HL-60 (cell line): Measurements from ENCODE around the gene LRRTM4.

Source experiments
- DNase-seq, 2 experiments: peaks; one replicate each; pipeline ENCODE4 v3.0.0-alpha.2; 2010 to 2020; ENCODE audit warnings: low read depth in 1 of 2, low spot score in 1 of 2
- H3K27ac ChIP-seq: fragments of 250-450 bp; sonication (Bioruptor Pico); replicated peaks from 2 replicates; pipeline ENCODE4 v1.5.1; 2020; ENCODE audit warnings: mild to moderate bottlenecking, moderate library complexity
- H3K27me3 ChIP-seq: fragments of 250-450 bp; sonication (Bioruptor Pico); 2 replicates; pipeline ENCODE4 v1.5.1; 2021; ENCODE audit warnings: mild to moderate bottlenecking, moderate library complexity; ENCODE audit not compliant: insufficient read depth, poor library complexity, severe bottlenecking
- H3K4me3 ChIP-seq: replicated peaks from 2 replicates; pipeline ENCODE4 v1.5.1; 2011; ENCODE audit warnings: mild to moderate bottlenecking, control low read depth, low read length; ENCODE audit not compliant: insufficient read depth
- GABPA ChIP-seq: IDR thresholded peaks from 2 replicates; pipeline ENCODE4 v1.6.1; 2012; ENCODE audit warnings: low read depth
- POLR2AphosphoS5 ChIP-seq: IDR thresholded peaks from 2 replicates; pipeline ENCODE4 v1.6.1; 2012; ENCODE audit warnings: low read depth
- REST ChIP-seq: IDR thresholded peaks from 2 replicates; pipeline ENCODE4 v1.6.1; 2012; ENCODE audit warnings: low read depth; ENCODE audit not compliant: insufficient replicate concordance
- SPI1 ChIP-seq: IDR thresholded peaks from 2 replicates; pipeline ENCODE4 v1.6.1; 2012; ENCODE audit warnings: low read depth, mild to moderate bottlenecking, borderline replicate concordance
- TF ChIP-seq, protein P1 (sequence below): IDR thresholded peaks from one replicate; pipeline ENCODE4 v1.5.1; 2011; ENCODE audit warnings: low read length, control low read depth, inconsistent platforms; ENCODE audit not compliant: insufficient read depth

LRRTM4 gene

DNA sequence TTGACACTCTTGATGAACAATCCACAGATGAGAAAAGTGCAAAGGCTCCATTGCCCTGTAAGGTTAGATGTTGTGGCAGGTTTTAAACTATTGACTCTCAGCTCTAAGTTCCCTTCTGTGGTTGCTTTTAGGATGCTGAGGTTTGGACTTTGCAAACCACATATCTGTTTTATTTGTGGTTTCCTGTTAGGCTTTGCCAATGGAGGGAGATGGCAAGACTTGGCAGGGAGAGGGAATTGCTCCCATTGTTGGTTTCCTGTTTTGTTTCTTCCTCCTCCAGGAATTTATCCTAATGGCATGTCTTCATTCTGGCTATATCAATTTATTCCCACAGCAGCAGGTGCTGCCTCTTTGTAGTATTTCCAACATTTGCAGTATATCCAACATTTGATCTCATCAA is 772.3 kb downstream of the LRRTM4 start:
- Histone ChIP-seq H3K4me3 (no peak overlapping the region), H3K27ac (no peak overlapping the region), H3K27me3 (no peaks in the 10 kb centered on the region)
- peak in 1 of 2 experiments; percentile 2 for DNase-seq
- TF ChIP-seq SPI1 = peak; percentile 3; the same call in 1 of the 2 replicates
- TF ChIP-seq REST = no peak
- TF ChIP-seq POLR2AphosphoS5 = peak; percentile 52; the same call in 1 of the 2 replicates

DNA sequence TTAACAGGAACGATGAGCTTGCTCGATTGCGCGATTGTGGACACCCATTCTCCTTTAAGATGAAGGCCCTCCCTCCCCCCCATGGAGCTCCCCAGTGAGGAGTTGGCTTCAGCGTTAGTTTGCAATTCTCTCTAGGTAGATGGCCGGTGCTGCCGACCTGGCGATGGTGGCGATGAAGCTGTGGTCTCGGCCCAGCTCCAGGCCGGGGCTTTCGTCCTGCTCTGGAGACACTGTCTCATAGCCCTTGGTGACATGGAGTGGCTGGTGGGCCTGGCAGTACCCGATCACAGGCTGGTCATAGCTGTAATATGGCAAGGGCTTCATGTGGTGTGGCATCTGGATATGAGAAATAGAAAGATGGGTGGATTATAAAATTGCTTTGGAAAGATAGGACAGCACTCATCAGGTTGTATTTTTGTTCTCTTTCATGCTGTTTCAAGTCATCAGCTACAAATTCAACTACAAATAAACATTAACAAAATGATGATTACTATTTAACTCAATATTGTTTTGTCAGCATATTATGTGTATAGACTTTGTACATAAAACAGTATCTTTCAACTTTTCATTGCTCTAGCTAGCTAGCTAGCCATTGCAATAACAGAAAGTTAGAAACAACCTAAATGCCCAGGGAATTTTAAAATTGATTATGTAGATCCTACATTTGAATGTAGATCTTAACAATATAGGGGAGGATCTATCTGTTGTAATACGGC is 773.4 kb downstream of the LRRTM4 start:
- no peaks in the 10 kb centered on the region for H3K27me3 ChIP-seq
- H3K4me3 ChIP-seq = no peak overlapping the region
- no peak overlapping the region for H3K27ac ChIP-seq
- DNase-seq = no peak
- TF ChIP-seq, protein P1, sequence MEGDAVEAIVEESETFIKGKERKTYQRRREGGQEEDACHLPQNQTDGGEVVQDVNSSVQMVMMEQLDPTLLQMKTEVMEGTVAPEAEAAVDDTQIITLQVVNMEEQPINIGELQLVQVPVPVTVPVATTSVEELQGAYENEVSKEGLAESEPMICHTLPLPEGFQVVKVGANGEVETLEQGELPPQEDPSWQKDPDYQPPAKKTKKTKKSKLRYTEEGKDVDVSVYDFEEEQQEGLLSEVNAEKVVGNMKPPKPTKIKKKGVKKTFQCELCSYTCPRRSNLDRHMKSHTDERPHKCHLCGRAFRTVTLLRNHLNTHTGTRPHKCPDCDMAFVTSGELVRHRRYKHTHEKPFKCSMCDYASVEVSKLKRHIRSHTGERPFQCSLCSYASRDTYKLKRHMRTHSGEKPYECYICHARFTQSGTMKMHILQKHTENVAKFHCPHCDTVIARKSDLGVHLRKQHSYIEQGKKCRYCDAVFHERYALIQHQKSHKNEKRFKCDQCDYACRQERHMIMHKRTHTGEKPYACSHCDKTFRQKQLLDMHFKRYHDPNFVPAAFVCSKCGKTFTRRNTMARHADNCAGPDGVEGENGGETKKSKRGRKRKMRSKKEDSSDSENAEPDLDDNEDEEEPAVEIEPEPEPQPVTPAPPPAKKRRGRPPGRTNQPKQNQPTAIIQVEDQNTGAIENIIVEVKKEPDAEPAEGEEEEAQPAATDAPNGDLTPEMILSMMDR = no peak
- TF ChIP-seq SPI1 (no peak), POLR2AphosphoS5 (no peak), GABPA (no peak), REST (no peak)

DNA sequence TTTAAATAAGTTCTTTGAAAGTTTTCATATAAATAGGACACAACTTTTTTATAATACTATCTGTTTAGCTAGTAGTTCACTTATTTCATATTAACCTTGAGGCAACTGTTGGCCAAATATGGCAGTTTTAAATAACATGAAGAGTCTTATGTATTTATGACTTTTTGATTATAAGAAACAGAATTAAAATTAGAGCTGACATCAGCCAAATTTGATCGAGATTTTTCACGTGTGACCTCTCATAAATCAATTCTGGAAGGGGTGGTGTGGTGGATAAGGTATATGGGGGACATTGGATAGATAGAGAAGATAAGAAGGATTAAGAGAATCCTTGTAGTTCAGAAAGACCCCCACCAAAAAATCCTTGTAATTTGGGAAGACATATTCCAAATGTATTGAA is 776.6 kb downstream of the LRRTM4 start:
- H3K27ac ChIP-seq = no peak overlapping the region
- TF ChIP-seq, protein P1 = no peak
- TF ChIP-seq POLR2AphosphoS5 (no peak), SPI1 (no peak), GABPA (no peak), REST (no peak)
- no peak for DNase-seq

More for the DNA sequence above, 776.6 kb downstream of the LRRTM4 start:
- Histone ChIP-seq H3K27me3 (no peaks in the 10 kb centered on the region), H3K4me3 (no peak overlapping the region)
